Urothelium cell line (cell line): ENCODE results near the gene GPR68.
"Not testable (repeated sequence)": the region's sequence is repeated elsewhere in the genome, so short reads cannot be mapped to it uniquely, and the experiment has no call there.

Source experiments
- DNase-seq: peaks from one replicate; pipeline ENCODE4 v3.0.0; 2011; ENCODE audit warnings: low spot score, mixed read lengths
- FAIRE-seq: peaks from 2 replicates; lab custom pipeline; 2011; peaks lifted over from hg19 to GRCh38; lab: Jason Lieb, UNC

GPR68 gene

GRCh38 chr14:91202234-91202974 is 42.1 kb downstream of the GPR68 start:
- DNase-seq (no peak), FAIRE-seq (no peak)

- not testable (repeated sequence) for FAIRE-seq, DNase-seq
These were observed 43.7 kb downstream of the GPR68 start for GRCh38 chr14:91200802-91201201.

- no peak for DNase-seq
These were observed 46.9 kb downstream of the GPR68 start for GRCh38 chr14:91197631-91198030.

GRCh38 chr14:91195881-91196280 is 48.6 kb downstream of the GPR68 start:
- FAIRE-seq (no peak), DNase-seq (no peak)

More at GRCh38 chr14:91197631-91198030, 46.9 kb downstream of the GPR68 start:
- FAIRE-seq, result no peak

GRCh38 chr14:91193069-91193468 is 51.4 kb downstream of the GPR68 start:
- no peak for DNase-seq
- no peak for FAIRE-seq

GRCh38 chr14:91190853-91191252 is 53.7 kb downstream of the GPR68 start:
- DNase-seq (no peak), FAIRE-seq (no peak)

GRCh38 chr14:91187271-91187670 is 57.2 kb downstream of the GPR68 start:
- FAIRE-seq, result no peak
- no peak for DNase-seq

- FAIRE-seq, result no peak
- no peak for DNase-seq
These were observed 57.9 kb downstream of the GPR68 start for GRCh38 chr14:91186515-91187066.

- no peak for FAIRE-seq
These were observed 58.8 kb downstream of the GPR68 start for GRCh38 chr14:91185721-91186120.

GRCh38 chr14:91184559-91184958 is 59.9 kb downstream of the GPR68 start:
- FAIRE-seq (no peak), DNase-seq (no peak)

More at GRCh38 chr14:91185721-91186120, 58.8 kb downstream of the GPR68 start:
- DNase-seq, result no peak

GRCh38 chr14:91182753-91183152 is 61.8 kb downstream of the GPR68 start:
- not testable (repeated sequence) for FAIRE-seq, DNase-seq
